ENCODE results near the gene LRIG3.
"Not testable (repeated sequence)": the region's sequence is repeated elsewhere in the genome, so short reads cannot be mapped to it uniquely, and the experiment has no call there.

LRIG3 gene, protein sequence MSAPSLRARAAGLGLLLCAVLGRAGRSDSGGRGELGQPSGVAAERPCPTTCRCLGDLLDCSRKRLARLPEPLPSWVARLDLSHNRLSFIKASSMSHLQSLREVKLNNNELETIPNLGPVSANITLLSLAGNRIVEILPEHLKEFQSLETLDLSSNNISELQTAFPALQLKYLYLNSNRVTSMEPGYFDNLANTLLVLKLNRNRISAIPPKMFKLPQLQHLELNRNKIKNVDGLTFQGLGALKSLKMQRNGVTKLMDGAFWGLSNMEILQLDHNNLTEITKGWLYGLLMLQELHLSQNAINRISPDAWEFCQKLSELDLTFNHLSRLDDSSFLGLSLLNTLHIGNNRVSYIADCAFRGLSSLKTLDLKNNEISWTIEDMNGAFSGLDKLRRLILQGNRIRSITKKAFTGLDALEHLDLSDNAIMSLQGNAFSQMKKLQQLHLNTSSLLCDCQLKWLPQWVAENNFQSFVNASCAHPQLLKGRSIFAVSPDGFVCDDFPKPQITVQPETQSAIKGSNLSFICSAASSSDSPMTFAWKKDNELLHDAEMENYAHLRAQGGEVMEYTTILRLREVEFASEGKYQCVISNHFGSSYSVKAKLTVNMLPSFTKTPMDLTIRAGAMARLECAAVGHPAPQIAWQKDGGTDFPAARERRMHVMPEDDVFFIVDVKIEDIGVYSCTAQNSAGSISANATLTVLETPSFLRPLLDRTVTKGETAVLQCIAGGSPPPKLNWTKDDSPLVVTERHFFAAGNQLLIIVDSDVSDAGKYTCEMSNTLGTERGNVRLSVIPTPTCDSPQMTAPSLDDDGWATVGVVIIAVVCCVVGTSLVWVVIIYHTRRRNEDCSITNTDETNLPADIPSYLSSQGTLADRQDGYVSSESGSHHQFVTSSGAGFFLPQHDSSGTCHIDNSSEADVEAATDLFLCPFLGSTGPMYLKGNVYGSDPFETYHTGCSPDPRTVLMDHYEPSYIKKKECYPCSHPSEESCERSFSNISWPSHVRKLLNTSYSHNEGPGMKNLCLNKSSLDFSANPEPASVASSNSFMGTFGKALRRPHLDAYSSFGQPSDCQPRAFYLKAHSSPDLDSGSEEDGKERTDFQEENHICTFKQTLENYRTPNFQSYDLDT

DNA sequence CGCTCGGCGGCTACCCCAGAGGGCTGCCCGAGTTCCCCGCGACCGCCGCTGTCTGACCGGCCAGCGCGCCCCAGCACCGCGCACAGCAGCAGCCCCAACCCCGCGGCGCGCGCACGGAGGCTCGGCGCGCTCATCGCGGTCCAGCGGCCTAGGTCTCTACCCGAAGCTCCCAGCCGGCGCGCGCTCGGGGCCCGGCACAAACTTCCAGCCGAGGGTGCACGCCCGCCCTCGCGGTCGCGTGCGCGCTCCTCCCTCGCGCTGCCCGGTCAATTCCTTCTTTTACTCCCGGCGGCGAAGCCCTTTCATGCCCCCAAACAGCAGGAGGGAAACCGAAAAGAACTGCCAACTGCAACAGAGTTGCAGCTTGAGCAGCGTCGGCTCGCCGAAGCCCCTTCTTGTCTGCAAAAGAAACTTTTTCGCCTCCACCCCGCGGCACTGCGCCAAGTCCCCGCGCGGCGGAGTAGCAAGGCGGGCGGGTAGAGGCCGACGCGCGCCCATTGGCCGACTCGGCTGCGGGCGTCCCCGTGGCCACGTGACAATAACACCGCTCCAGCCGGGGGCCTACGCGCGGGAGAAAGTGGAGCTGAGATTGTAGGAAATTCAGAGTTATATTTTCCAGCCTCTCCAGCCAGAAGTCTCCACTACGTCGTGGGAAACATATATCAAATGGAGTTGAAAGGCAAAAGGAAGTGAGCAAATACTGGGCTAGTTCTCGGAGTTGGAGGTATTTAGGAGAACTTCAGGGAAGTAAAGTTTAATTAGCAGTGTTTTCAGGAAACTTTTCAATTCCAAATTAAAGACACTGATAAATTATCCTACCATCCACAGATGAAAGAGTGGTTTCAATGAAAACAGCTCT, at the start of gene LRIG3:
Gene LRIG3, minus strand, starts transcription at position 403 of the 859 bp plus-strand sequence. Its CDS starts 269 bp downstream, at position 134.
- no peak for DNase-seq

- DNase-seq = no peak
These were observed 48.9 kb upstream of the LRIG3 start for GRCh38 chr12:58969237-58969636.

GRCh38 chr12:58967561-58967960, 47.3 kb upstream of the LRIG3 start:
- DNase-seq = no peak

- no peak for DNase-seq
These were observed 46.6 kb upstream of the LRIG3 start for GRCh38 chr12:58966939-58967338.

GRCh38 chr12:58965568-58965967, 45.3 kb upstream of the LRIG3 start:
- DNase-seq = no peak

DNA sequence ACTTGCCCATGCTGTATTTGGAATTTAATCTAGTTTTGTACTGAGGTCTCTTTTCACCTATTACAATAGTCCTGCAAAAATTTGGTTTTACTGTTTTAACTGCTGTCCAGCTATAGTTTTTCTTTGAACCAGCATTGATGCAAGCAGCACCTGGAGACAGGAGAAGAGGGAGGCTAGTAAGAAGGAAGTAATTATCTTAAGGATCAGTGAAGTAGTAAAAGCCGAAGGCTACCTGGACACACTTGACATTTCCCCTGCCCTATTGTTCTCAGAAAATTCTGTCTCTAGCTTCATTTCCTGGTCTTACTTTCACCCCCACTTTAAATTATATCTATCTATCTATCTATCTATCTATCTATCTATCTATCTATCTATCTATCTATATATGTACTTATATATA, 43.5 kb upstream of the LRIG3 start:
- no peak for DNase-seq

- DNase-seq = no peak
These were observed 41.6 kb upstream of the LRIG3 start for GRCh38 chr12:58961906-58962305.

- DNase-seq = no peak
These were observed 40.9 kb upstream of the LRIG3 start for GRCh38 chr12:58961166-58961565.

DNA sequence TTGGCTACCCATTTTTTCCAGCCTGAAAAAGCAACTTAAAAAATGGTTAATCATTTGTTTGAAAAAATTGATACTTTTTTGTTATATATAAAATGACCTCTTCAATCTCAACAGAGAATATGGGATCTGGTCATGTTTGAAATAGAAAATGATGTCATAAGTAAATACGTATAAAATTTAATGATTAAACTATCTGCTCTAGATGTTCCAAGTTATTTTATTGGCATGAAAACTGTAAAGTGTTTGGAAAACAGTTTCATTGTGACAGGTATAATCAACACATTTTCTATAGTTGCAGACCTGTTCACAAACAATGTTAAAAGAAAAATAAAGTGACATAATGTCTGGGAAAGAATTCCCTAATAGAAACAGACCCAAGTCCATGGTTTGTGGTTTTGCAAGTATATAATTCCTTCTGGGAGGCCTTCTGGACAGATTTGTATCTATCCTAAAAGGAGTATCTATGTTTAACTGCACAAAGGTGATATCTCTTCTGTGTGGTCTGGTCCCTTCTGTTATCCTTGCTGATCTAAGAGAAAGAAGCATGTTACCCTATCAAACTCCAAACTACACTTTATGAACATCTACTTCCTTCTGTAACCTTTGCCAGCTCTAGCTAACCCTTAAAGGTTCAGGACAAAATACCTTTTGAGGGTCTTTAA, 39.5 kb upstream of the LRIG3 start:
- no peak for DNase-seq

DNA sequence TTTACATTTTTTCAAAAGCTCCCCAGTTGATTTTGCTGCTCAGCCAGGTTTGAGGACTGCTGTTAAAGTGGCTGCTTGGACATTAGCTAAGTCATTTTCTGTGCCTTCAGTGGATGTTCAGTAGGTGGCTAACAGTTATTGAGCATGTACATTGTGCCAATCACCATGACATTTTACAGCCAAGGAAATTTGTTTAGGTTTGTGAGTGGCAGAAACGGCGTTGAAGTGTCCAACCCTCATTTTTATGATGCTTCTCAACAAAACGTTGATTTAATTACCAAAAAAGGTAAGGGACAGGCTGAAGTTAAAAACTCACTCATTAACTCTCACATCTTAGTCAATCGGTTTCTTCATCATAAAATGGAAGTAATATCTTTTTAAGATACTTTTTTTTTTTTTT, 37.0 kb upstream of the LRIG3 start:
- no peak for DNase-seq

GRCh38 chr12:58955849-58956248, 35.5 kb upstream of the LRIG3 start:
- no peak for DNase-seq

DNA sequence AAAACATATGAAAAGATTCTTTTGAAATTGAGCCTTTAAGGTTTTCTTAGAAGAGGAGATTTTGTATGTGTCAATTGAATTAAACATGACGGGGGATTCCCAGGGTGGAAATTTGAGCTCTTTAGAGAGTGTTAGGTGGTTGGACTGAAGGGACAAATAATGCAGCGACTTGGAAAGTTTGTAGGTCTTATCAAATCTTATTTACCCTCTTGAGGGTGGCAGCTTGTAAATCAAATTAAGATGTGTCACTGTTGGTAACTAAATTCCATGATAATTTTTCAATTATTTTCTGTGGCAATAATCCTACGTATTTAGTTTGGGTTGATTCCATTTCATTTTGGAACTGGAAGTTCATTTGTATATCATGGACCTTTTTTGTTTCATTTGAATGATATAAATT, 33.7 kb upstream of the LRIG3 start:
- no peak for DNase-seq

DNA sequence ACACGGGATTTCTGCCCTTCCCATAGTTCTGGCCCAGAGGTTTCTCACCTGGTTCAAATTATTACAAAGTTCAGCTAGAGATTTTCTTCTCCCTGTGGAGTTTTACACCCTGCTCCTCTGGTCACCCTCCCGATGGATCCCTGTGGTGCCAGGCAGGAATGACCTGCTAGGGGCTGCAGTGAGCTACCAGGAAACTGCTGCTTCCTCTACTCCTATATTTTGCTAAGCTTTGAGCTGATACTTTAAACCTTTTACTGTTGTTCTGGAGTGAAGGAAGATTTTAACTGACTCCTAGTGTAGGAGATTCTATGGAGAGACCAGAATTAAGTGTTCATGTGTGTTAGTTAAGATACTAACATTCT, 30.4 kb upstream of the LRIG3 start:
- no peak for DNase-seq

- not testable (repeated sequence) for DNase-seq
These were observed 29.8 kb upstream of the LRIG3 start for GRCh38 chr12:58949954-58950738.

- DNase-seq = no peak
These were observed 22.8 kb upstream of the LRIG3 start for GRCh38 chr12:58943079-58943478.

DNA sequence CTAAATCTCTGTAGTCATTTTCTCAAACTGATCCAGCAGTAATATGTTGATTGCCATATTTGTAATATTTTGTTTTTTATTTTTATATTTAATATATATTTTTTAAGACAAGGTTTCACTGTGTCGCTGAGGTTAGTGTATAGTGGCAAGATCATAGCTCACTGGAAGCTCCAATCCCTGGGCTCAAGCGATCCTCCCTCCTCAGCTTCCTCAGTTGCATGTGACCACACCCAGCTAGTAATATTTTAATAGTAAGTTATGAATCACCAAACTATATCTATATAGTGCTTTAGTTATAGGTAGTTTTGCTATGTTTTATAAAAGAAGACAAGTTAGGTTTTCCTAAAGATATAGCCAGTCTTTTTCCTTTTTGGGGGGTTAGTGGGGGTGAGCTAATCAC, 22.0 kb upstream of the LRIG3 start:
- DNase-seq = no peak

DNA sequence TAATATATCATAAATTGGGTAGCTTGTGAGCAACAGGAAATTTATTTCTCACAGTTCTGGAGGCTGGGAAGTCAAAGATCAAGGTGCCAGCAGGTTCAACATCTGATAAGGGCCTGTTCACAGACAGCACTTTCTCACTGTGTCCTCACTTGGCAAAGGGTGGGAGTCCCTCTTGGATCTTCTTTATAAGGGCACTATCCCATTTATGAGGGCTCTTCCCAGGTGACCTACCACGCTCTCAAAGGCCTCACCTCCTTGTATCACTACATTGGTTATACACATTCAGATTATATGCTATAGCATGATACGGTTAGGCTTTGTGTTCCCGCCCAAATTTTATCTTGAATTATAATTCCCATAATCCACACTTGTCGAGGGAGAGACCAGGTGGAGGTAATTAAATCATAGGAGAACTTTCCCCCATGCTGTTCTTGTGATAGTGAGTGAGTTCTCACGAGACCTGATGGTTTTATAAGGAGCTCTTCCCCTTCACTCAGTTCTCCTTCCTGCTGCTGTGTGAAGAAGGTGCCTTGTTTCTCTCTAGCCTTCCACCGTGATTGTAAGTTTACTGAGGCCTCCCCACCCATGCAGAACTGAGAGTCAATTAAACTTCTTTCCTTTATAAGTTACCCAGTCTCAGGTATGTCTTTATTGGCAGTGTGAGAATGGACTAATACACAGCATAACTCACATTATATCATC, 19.2 kb upstream of the LRIG3 start:
- DNase-seq = no peak

- no peak for DNase-seq
These were observed 18.1 kb upstream of the LRIG3 start for GRCh38 chr12:58938440-58938839.

GRCh38 chr12:58934528-58934927, 14.2 kb upstream of the LRIG3 start:
- no peak for DNase-seq
